Effector memory CD4-positive, alpha-beta T cell (primary cell): ENCODE results near the gene XPNPEP1.
"Not testable (repeated sequence)": the region's sequence is repeated elsewhere in the genome, so short reads cannot be mapped to it uniquely, and the experiment has no call there.

ENCODE experiments used
- DNase-seq, 3 donors: peaks; one replicate each; pipeline ENCODE4 v3.0.0-alpha.2; 2020
- H3K27ac ChIP-seq: 2 replicates; pipeline ENCODE4 v1.7.0; 2013; ENCODE audit warnings: mild to moderate bottlenecking, low read length, moderate library complexity; ENCODE audit not compliant: insufficient read depth, poor library complexity, severe bottlenecking
- H3K27me3 ChIP-seq: replicated peaks from 2 replicates; pipeline ENCODE4 v1.7.0; 2013; ENCODE audit warnings: mild to moderate bottlenecking, low read length; ENCODE audit not compliant: insufficient read depth, control insufficient read depth, poor library complexity, severe bottlenecking
- H3K36me3 ChIP-seq: 2 replicates; pipeline ENCODE4 v1.7.0; 2013; ENCODE audit warnings: mild to moderate bottlenecking, low read length, moderate library complexity; ENCODE audit not compliant: control insufficient read depth, insufficient read depth
- H3K4me1 ChIP-seq: 2 replicates; pipeline ENCODE4 v1.7.0; 2013; ENCODE audit warnings: low read length, mild to moderate bottlenecking; ENCODE audit not compliant: control insufficient read depth, insufficient read depth, poor library complexity, severe bottlenecking
- H3K4me3 ChIP-seq: 2 replicates; pipeline ENCODE4 v1.7.0; 2013; ENCODE audit warnings: low read length, low read depth, mild to moderate bottlenecking; ENCODE audit not compliant: insufficient read depth, poor library complexity, severe bottlenecking
- H3K9me3 ChIP-seq: 2 replicates; pipeline ENCODE4 v1.7.0; 2013; ENCODE audit warnings: mild to moderate bottlenecking, low read length, moderate library complexity; ENCODE audit not compliant: control insufficient read depth

The XPNPEP1 gene

GRCh38 chr10:109924967-109925620, 1.8 kb upstream of the XPNPEP1 start:
- H3K4me1 ChIP-seq: peaks cover 18% of the 10 kb centered on the region
- H3K4me3 ChIP-seq: no peak overlapping the region
- no peak for DNase-seq

GRCh38 chr10:109924087-109924486, 776 bp upstream of the XPNPEP1 start:
- Histone ChIP-seq H3K27ac (no peak overlapping the region), H3K36me3 (no peaks in the 10 kb centered on the region), H3K4me3 (peak overlapping the region; percentile 86), H3K27me3 (no peaks in the 10 kb centered on the region), H3K9me3 (no peaks in the 10 kb centered on the region), H3K4me1 (peaks cover 18% of the 10 kb centered on the region)
- DNase-seq: no peak

More at GRCh38 chr10:109924967-109925620, 1.8 kb upstream of the XPNPEP1 start:
- H3K27ac ChIP-seq: no peak overlapping the region
- no peaks in the 10 kb centered on the region for H3K36me3 ChIP-seq
- no peaks in the 10 kb centered on the region for H3K9me3 ChIP-seq
- H3K27me3 ChIP-seq: no peaks in the 10 kb centered on the region

- Histone ChIP-seq H3K9me3 (no peaks in the 10 kb centered on the region), H3K27ac (peak overlapping the region; percentile 76), H3K4me1 (peaks cover 18% of the 10 kb centered on the region), H3K36me3 (no peaks in the 10 kb centered on the region), H3K27me3 (no peaks in the 10 kb centered on the region), H3K4me3 (peak overlapping the region; percentile 86)
- no peak for DNase-seq
These were observed 844 bp downstream of the XPNPEP1 start for GRCh38 chr10:109922358-109922975.

GRCh38 chr10:109920016-109920415, 3.3 kb downstream of the XPNPEP1 start:
- no peaks in the 10 kb centered on the region for H3K9me3 ChIP-seq
- H3K27ac ChIP-seq: no peak overlapping the region
- peak in 1 of 3 donors; percentile 8 for DNase-seq
- no peak overlapping the region for H3K4me3 ChIP-seq
- no peaks in the 10 kb centered on the region for H3K36me3 ChIP-seq
- H3K27me3 ChIP-seq: no peaks in the 10 kb centered on the region
- H3K4me1 ChIP-seq: peaks cover 25% of the 10 kb centered on the region

- Histone ChIP-seq H3K9me3 (no peaks in the 10 kb centered on the region), H3K4me1 (peaks cover 29% of the 10 kb centered on the region), H3K27me3 (no peaks in the 10 kb centered on the region), H3K36me3 (no peaks in the 10 kb centered on the region), H3K27ac (no peak overlapping the region), H3K4me3 (no peak overlapping the region)
- DNase-seq: no peak
These were observed 4.1 kb downstream of the XPNPEP1 start for GRCh38 chr10:109919220-109919619.

- peaks cover 27% of the 10 kb centered on the region for H3K4me1 ChIP-seq
- not testable (repeated sequence) for DNase-seq, H3K27me3 ChIP-seq
These were observed 4.6 kb downstream of the XPNPEP1 start for GRCh38 chr10:109918707-109919106.

GRCh38 chr10:109915566-109915965, 7.7 kb downstream of the XPNPEP1 start:
- H3K4me1 ChIP-seq: peaks cover 17% of the 10 kb centered on the region
- H3K4me3 ChIP-seq: no peak overlapping the region
- no peak for DNase-seq
- H3K9me3 ChIP-seq: no peaks in the 10 kb centered on the region
- no peaks in the 10 kb centered on the region for H3K36me3 ChIP-seq
- H3K27me3 ChIP-seq: no peaks in the 10 kb centered on the region
- peak overlapping the region; percentile 35 for H3K27ac ChIP-seq

More at GRCh38 chr10:109918707-109919106, 4.6 kb downstream of the XPNPEP1 start:
- not testable (repeated sequence) for H3K9me3 ChIP-seq, H3K36me3 ChIP-seq, H3K27ac ChIP-seq, H3K4me3 ChIP-seq

- peak; percentile 13 to 25 (median 23) for DNase-seq
- H3K4me1 ChIP-seq: peaks cover 23% of the 10 kb centered on the region
These were observed 8.3 kb downstream of the XPNPEP1 start for GRCh38 chr10:109914966-109915365.

GRCh38 chr10:109913306-109913892, 9.9 kb downstream of the XPNPEP1 start:
- H3K27ac ChIP-seq: no peak overlapping the region

More at GRCh38 chr10:109914966-109915365, 8.3 kb downstream of the XPNPEP1 start:
- peak overlapping the region; percentile 35 for H3K27ac ChIP-seq
- no peak overlapping the region for H3K4me3 ChIP-seq
- H3K27me3 ChIP-seq: no peaks in the 10 kb centered on the region
- H3K9me3 ChIP-seq: no peaks in the 10 kb centered on the region
- no peaks in the 10 kb centered on the region for H3K36me3 ChIP-seq

More at GRCh38 chr10:109913306-109913892, 9.9 kb downstream of the XPNPEP1 start:
- Histone ChIP-seq H3K36me3 (no peaks in the 10 kb centered on the region), H3K4me3 (no peak overlapping the region), H3K4me1 (peaks cover 26% of the 10 kb centered on the region), H3K9me3 (no peaks in the 10 kb centered on the region), H3K27me3 (no peaks in the 10 kb centered on the region)
- DNase-seq: no peak
